HepG2 (cell line): ENCODE results near the gene FAM43B. TPM values are rescaled to one million over a fixed set of nuclear protein-coding genes. Genes with fewer than 3 reads are reported as not detected.

ENCODE experiments used
- UBTF ChIP-seq: sonication (generic); formaldehyde crosslinking; IDR thresholded peaks from 2 replicates; pipeline ENCODE4 v1.4.0; 2020; ENCODE audit warnings: mild to moderate bottlenecking, missing genetic modification reagents
- ZNF280D ChIP-seq: sonication (generic); formaldehyde crosslinking; IDR thresholded peaks from 2 replicates; pipeline ENCODE4 v1.5.1; 2020; ENCODE audit warnings: mild to moderate bottlenecking, missing genetic modification reagents
- ZNF30 ChIP-seq: sonication (generic); formaldehyde crosslinking; IDR thresholded peaks from 2 replicates; pipeline ENCODE4 v1.5.0; 2020; ENCODE audit warnings: mild to moderate bottlenecking, missing genetic modification reagents
- ZNF530 ChIP-seq: sonication (generic); formaldehyde crosslinking; IDR thresholded peaks from 2 replicates; pipeline ENCODE4 v1.5.0; 2020; ENCODE audit warnings: low read depth, mild to moderate bottlenecking, missing genetic modification reagents
- ZNF674 ChIP-seq: sonication (generic); formaldehyde crosslinking; IDR thresholded peaks from 2 replicates; pipeline ENCODE4 v1.5.0; 2020; ENCODE audit warnings: low read depth, mild to moderate bottlenecking, missing genetic modification reagents
- polyA plus RNA-seq, 8 experiments: library from polyadenylated mRNA; depleted of rRNA in 3 of 8; stranded (reverse) in 7 of 8; unstranded in 1 of 8; fragments of >200 nt; fragmentation: Illumina TruSeq in 4 of 8; extraction: Trizol in 4 of 8; gene quantifications; 2 replicates each; pipeline versions ENCODE4 v1.2.1 to v1.2.3, GENCODE V29; 2011 to 2016; ENCODE audit warnings: low read depth in 4 of 8, missing spikeins in 1 of 8, mixed read lengths in 1 of 8; ENCODE audit not compliant: insufficient read depth in 1 of 8
- total RNA-seq, 5 experiments: library from RNA; depleted of rRNA; stranded (reverse); fragments of >200 nt; fragmentation: Illumina TruSeq; extraction: Trizol; gene quantifications; 2 replicates each; pipeline ENCODE4 v1.2.3, GENCODE V29; 2016; ENCODE audit warnings: low read depth in 1 of 5
- TF ChIP-seq, protein P1 (sequence below): sonication (generic); formaldehyde crosslinking; IDR thresholded peaks from 2 replicates; pipeline ENCODE4 v1.5.1; 2020; ENCODE audit warnings: mild to moderate bottlenecking, missing genetic modification reagents, moderate library complexity
- TF ChIP-seq, protein P2 (sequence below): sonication (generic); formaldehyde crosslinking; IDR thresholded peaks from 2 replicates; pipeline ENCODE4 v1.4.0; 2020; ENCODE audit warnings: mild to moderate bottlenecking, missing genetic modification reagents, borderline replicate concordance

FAM43B gene
- total and polyA plus RNA-seq, 2 of the 13 experiments (the other 11 are each of a cell fraction or from before 2014, with no cell fraction given): 0.63 to 3.7 TPM

DNA sequence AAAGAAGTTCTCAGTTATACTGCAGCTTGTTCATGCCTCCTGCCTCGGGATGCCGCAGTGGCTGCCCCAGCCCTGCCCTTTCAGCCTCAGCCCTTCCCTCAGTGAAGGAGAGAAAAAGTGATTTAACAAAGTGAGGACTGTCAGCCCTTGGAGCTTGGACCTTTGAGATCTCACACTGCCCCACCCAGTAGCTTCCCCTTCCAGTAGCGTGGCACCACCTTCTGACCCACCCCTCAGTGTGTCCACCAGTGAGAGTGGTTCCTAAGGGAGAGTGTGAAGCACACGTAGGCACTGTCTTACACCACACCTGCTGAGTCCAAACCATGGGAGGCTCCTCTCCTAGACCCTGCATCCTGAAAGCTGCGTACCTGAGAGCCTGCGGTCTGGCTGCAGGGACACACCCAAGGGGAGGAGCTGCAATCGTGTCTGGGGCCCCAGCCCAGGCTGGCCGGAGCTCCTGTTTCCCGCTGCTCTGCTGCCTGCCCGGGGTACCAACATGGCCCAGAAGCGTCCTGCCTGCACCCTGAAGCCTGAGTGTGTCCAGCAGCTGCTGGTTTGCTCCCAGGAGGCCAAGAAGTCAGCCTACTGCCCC is 36.4 kb downstream of the FAM43B start, which contains the start of gene CDA (continued):
- TF ChIP-seq, protein P1, sequence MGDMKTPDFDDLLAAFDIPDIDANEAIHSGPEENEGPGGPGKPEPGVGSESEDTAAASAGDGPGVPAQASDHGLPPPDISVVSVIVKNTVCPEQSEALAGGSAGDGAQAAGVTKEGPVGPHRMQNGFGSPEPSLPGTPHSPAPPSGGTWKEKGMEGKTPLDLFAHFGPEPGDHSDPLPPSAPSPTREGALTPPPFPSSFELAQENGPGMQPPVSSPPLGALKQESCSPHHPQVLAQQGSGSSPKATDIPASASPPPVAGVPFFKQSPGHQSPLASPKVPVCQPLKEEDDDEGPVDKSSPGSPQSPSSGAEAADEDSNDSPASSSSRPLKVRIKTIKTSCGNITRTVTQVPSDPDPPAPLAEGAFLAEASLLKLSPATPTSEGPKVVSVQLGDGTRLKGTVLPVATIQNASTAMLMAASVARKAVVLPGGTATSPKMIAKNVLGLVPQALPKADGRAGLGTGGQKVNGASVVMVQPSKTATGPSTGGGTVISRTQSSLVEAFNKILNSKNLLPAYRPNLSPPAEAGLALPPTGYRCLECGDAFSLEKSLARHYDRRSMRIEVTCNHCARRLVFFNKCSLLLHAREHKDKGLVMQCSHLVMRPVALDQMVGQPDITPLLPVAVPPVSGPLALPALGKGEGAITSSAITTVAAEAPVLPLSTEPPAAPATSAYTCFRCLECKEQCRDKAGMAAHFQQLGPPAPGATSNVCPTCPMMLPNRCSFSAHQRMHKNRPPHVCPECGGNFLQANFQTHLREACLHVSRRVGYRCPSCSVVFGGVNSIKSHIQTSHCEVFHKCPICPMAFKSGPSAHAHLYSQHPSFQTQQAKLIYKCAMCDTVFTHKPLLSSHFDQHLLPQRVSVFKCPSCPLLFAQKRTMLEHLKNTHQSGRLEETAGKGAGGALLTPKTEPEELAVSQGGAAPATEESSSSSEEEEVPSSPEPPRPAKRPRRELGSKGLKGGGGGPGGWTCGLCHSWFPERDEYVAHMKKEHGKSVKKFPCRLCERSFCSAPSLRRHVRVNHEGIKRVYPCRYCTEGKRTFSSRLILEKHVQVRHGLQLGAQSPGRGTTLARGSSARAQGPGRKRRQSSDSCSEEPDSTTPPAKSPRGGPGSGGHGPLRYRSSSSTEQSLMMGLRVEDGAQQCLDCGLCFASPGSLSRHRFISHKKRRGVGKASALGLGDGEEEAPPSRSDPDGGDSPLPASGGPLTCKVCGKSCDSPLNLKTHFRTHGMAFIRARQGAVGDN (CRISPR knock-in tag): no peak; the same call in 1 of the 2 replicates
- TF ChIP-seq ZNF30 (no peak), ZNF530 (no peak), ZNF280D (CRISPR knock-in tag) (0 out of 2 replicates have a peak, but pooled peaks have one; percentile 22), UBTF (0 out of 2 replicates have a peak, but pooled peaks have one; percentile 19), ZNF674 (no peak)
- TF ChIP-seq, protein P2, sequence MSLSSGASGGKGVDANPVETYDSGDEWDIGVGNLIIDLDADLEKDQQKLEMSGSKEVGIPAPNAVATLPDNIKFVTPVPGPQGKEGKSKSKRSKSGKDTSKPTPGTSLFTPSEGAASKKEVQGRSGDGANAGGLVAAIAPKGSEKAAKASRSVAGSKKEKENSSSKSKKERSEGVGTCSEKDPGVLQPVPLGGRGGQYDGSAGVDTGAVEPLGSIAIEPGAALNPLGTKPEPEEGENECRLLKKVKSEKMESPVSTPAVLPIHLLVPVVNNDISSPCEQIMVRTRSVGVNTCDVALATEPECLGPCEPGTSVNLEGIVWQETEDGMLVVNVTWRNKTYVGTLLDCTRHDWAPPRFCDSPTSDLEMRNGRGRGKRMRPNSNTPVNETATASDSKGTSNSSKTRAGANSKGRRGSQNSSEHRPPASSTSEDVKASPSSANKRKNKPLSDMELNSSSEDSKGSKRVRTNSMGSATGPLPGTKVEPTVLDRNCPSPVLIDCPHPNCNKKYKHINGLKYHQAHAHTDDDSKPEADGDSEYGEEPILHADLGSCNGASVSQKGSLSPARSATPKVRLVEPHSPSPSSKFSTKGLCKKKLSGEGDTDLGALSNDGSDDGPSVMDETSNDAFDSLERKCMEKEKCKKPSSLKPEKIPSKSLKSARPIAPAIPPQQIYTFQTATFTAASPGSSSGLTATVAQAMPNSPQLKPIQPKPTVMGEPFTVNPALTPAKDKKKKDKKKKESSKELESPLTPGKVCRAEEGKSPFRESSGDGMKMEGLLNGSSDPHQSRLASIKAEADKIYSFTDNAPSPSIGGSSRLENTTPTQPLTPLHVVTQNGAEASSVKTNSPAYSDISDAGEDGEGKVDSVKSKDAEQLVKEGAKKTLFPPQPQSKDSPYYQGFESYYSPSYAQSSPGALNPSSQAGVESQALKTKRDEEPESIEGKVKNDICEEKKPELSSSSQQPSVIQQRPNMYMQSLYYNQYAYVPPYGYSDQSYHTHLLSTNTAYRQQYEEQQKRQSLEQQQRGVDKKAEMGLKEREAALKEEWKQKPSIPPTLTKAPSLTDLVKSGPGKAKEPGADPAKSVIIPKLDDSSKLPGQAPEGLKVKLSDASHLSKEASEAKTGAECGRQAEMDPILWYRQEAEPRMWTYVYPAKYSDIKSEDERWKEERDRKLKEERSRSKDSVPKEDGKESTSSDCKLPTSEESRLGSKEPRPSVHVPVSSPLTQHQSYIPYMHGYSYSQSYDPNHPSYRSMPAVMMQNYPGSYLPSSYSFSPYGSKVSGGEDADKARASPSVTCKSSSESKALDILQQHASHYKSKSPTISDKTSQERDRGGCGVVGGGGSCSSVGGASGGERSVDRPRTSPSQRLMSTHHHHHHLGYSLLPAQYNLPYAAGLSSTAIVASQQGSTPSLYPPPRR (CRISPR knock-in tag): no peak
